H1 (cell line): Measurements from ENCODE around the gene SCN3B. TPM values are rescaled to one million over a fixed set of nuclear protein-coding genes. Genes with fewer than 3 reads are reported as not detected.

Experiments used
- HDAC6 ChIP-seq: IDR thresholded peaks from one replicate; pipeline ENCODE4 v1.7.1; 2012; ENCODE audit warnings: low read depth, mild to moderate bottlenecking, inconsistent platforms, low read length, moderate library complexity
- POU5F1 ChIP-seq: IDR thresholded peaks from 2 replicates; pipeline ENCODE4 v1.6.1; 2011; ENCODE audit warnings: low read depth, mild to moderate bottlenecking, low read length, moderate library complexity
- RFX5 ChIP-seq: IDR thresholded peaks from 2 replicates; pipeline ENCODE4 v1.6.1; 2011; ENCODE audit warnings: low read depth, low read length, improper control_type of control experiment, borderline replicate concordance
- polyA plus RNA-seq, 7 experiments: library from polyadenylated mRNA; depleted of rRNA in 3 of 7; stranded (reverse) in 5 of 7; unstranded in 2 of 7; fragments of >200 nt in 5 of 7; fragments of 200-250 nt in 2 of 7; gene quantifications; 1 replicate in 5 of 7; 2 replicates in 1 of 7; 4 replicates in 1 of 7; pipeline versions ENCODE4 v1.2.1 to v1.2.3, GENCODE V29; 2011 to 2013; ENCODE audit warnings: missing spikeins in 2 of 7, mixed read lengths in 2 of 7
- total RNA-seq: library from RNA; stranded (reverse); fragmentation: NEBNext Ultra II Directional; extraction: Animal tissue kit (Norgen Biotek cat#: 25700); gene quantifications from 2 replicates; pipeline ENCODE4 v1.2.1, GENCODE V29; 2021

Gene SCN3B
- total and polyA plus RNA-seq, 2 of the 8 experiments (the other 6 are each of a cell fraction or from before 2014, with no cell fraction given) = 0.67 to 1.1 TPM

DNA sequence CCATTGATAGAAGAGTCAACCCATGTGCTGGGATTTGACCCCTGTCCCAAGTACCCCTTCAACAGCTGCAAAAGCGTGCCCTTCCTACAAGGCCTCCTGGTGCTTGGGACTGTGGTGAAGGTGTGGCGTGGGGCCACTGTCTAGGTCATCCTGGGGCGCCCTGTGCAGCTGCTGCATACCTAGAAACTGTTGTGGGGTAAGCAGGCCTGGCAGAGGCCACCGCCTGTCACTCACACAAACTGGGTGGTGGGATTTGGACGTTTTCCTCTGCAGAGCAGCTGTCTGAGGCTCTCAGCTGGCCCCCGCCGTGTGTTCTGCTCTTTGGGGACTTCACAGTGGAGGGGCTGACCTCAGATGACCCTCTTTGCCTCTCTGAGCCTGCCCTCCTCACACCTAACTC lies 69.7 kb downstream of the SCN3B start (continued):
- TF ChIP-seq RFX5 (no peak), HDAC6 (no peak), POU5F1 (no peak)
